Measurements from ENCODE around the gene CD72.
"Not testable (repeated sequence)": the region's sequence is repeated elsewhere in the genome, so short reads cannot be mapped to it uniquely, and the experiment has no call there.

The CD72 gene

GRCh38 chr9:35615981-35616680 lies 2.1 kb downstream of the CD72 start:
- DNase-seq: no peak

GRCh38 chr9:35612843-35613242 lies 5.4 kb downstream of the CD72 start:
- no peak for DNase-seq

- not testable (repeated sequence) for DNase-seq
Observed at GRCh38 chr9:35612066-35612465, 6.1 kb downstream of the CD72 start.

- DNase-seq: no peak
Observed at GRCh38 chr9:35611230-35611797, 6.9 kb downstream of the CD72 start.

GRCh38 chr9:35609820-35610163 lies 8.4 kb downstream of the CD72 start:
- no peak for DNase-seq

- no peak for DNase-seq
Observed at GRCh38 chr9:35609001-35609819, 9.0 kb downstream of the CD72 start.

GRCh38 chr9:35608221-35608620 lies 10.0 kb downstream of the CD72 start:
- DNase-seq: no peak

GRCh38 chr9:35606726-35607125 lies 11.5 kb downstream of the CD72 start:
- no peak for DNase-seq

GRCh38 chr9:35606138-35606504 lies 12.1 kb downstream of the CD72 start:
- no peak for DNase-seq

- DNase-seq: peak; percentile 72
Observed at GRCh38 chr9:35605351-35606137, 12.7 kb downstream of the CD72 start.

GRCh38 chr9:35604578-35605350 lies 13.4 kb downstream of the CD72 start, which contains the start of gene TESK1:
Gene TESK1 (plus strand): TSS chr9:35605262. CDS start chr9:35605620, 358 bp downstream.
- peak; percentile 91 for DNase-seq

GRCh38 chr9:35603986-35604577 lies 14.1 kb downstream of the CD72 start:
- DNase-seq: peak; percentile 98

- no peak for DNase-seq
Observed at GRCh38 chr9:35603506-35603985, 14.7 kb downstream of the CD72 start.

- no peak for DNase-seq
Observed at GRCh38 chr9:35599763-35600604, 18.2 kb downstream of the CD72 start.

GRCh38 chr9:35598866-35599590 lies 19.2 kb downstream of the CD72 start:
- DNase-seq: no peak

- not testable (repeated sequence) for DNase-seq
Observed at GRCh38 chr9:35596907-35597306, 21.3 kb downstream of the CD72 start.

- no peak for DNase-seq
Observed at GRCh38 chr9:35594471-35594870, 23.7 kb downstream of the CD72 start.

- no peak for DNase-seq
Observed at GRCh38 chr9:35593581-35593980, 24.6 kb downstream of the CD72 start.

- not testable (repeated sequence) for DNase-seq
Observed at GRCh38 chr9:35588506-35588905, 29.7 kb downstream of the CD72 start.

- not testable (repeated sequence) for DNase-seq
Observed at GRCh38 chr9:35584681-35585080, 33.5 kb downstream of the CD72 start.
